Endothelial cell of coronary artery (primary cell): Measurements from ENCODE around the gene CADM2. TPM values are rescaled to one million over a fixed set of nuclear protein-coding genes. Genes with fewer than 3 reads are reported as not detected.

Source experiments
- total RNA-seq: library from RNA; depleted of rRNA; stranded (reverse); fragments of >200 nt; gene quantifications from 2 replicates; pipeline ENCODE4 v1.2.3, GENCODE V29; 2014

CADM2 gene
- total RNA-seq: under 0.01 TPM in 1 of 2 replicates, not detected in the other

GRCh38 chr3:84958495-84959469 lies at the start of gene CADM2:
TSS of gene CADM2 (plus strand) at chr3:84958989.

